Activated CD8-positive, alpha-beta memory T cell treated with anti-CD3 and anti-CD28 coated beads, Interleukin-2, amount 50 U/mL, for 48 hours (primary cell): Measurements from ENCODE around the gene ROR2.
"Not testable (repeated sequence)": the region's sequence is repeated elsewhere in the genome, so short reads cannot be mapped to it uniquely, and the experiment has no call there.

Source experiments
- DNase-seq: peaks from one replicate; pipeline ENCODE4 v3.0.0-alpha.2; 2020

The ROR2 gene

GRCh38 chr9:91814201-91814600 is 135.8 kb downstream of the ROR2 start:
- DNase-seq = peak; percentile 10

GRCh38 chr9:91813176-91813795 is 136.7 kb downstream of the ROR2 start:
- DNase-seq = peak; percentile 6

DNA sequence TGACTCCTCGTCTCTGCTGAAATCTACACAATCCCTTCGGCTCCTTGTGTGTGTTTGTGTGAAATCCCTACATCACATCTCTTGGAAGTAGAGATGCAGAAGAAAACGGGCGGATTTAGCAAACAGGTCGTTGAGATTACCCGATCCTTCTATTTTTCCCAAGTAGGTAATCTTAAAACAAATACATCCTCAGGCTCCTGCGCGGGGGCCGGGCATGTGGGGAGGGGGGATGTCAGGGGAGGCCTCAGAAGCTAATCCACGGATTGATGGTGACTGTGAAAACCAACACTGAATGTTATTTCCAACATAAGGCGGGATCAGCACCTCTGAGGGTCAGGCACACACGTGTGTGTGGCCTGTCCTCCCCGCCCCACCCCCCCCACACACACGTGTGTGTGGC is 137.8 kb downstream of the ROR2 start:
- DNase-seq = peak; percentile 17

GRCh38 chr9:91811024-91811909 is 138.8 kb downstream of the ROR2 start:
- DNase-seq = peak; percentile 23

DNA sequence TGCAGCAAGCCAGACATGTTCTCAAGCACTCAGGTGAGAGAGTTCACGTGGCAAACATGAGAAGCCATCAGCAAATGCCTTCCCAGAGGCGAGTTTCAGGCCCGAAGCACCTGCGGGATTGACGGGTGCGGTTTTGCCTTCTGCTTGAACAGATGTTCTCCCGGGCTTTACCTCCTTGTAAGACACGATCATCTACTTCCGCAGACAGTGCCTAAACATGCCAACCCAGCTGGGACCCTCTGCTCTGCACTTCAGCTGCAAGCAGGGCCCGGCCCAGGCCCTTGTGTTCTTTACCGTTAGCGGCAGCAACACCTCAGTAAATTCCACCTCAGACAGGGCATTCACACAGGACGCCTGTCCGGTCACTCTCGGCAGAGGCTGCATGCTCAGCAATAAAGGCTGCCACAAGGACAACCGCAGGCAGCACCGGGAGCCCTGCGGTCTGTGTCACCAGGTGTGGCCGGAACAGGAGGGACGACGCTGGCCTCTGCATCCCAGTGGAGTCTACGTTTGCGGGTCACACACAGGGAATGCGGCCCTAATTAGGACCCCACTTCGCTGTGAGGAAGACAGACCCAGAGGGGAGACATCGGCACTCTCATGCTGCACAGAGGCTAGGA is 139.6 kb downstream of the ROR2 start:
- DNase-seq = peak; percentile 33

DNA sequence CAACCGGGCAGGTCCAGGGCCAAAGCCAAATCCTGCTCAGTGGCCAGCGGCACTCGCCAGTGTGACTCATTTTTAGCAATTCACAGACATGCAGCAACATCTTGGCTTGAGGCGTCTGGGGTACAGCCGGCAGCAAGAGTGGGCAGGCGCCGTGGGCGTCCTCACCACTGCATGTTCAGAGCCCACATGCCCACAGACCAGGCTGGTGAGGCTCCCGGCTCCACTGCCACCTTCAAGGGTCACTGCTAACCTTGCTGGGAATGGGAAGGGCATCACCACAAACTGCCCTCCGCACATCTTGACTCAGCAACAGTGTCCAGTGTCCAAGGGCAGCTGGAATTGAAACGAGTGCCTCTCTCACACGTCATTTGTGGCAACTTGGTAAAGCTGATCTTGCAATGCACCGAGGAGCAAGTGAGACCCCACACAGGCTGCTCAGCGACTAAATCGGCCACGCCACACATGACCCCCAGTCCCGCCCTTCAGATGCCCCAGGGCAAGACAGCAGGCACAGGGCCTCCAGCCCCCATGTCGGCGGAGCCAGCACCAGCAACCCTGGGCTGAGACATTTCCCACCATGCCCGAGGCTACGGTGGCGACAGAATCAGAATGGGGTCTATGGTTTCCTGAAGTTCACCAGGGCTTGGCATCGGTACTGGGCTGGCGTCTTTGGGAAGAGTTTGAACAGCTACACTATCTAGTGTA is 140.3 kb downstream of the ROR2 start:
- peak; percentile 23 for DNase-seq

GRCh38 chr9:91807643-91808246 is 142.3 kb downstream of the ROR2 start:
- DNase-seq = peak; percentile 7

- DNase-seq = no peak
Measured at GRCh38 chr9:91805031-91805430, 145.0 kb downstream of the ROR2 start.

DNA sequence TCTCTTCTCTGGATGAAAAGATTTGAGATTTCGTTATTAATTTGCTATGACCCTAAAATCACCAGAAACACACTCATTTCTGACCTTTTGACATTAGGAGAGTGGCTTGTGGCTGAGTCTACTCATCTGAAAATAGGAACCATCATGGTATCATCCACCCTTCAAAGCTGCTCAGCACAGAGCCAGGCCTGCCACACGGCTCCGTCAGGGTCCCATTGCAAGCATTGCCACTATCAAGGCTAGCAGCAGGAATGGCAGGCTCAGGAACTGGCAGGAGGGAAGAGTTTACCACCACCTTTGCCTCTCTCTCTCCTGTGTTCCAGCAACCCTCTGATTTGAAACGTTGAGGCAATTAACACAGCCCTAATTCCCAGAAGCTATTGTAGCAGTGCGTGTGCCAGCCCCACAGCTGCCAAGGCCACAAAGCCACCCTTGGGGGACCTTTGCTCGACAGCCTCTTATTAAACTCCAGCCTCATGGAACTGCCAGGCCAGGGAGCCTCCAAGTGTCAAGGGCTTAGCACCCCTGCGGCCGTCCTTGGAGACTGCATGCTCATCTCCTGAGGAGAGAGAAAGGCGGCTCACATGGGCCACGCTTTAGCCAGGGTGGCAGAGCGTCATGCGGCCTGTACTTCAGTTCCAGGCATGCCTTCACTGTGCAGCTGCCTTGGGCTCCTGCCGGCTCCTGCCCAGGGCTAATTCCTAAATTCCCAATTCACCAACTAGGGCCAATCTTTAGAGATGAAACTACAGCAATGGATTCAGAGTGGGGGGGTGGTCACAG is 145.9 kb downstream of the ROR2 start:
- DNase-seq = peak; percentile 29

DNA sequence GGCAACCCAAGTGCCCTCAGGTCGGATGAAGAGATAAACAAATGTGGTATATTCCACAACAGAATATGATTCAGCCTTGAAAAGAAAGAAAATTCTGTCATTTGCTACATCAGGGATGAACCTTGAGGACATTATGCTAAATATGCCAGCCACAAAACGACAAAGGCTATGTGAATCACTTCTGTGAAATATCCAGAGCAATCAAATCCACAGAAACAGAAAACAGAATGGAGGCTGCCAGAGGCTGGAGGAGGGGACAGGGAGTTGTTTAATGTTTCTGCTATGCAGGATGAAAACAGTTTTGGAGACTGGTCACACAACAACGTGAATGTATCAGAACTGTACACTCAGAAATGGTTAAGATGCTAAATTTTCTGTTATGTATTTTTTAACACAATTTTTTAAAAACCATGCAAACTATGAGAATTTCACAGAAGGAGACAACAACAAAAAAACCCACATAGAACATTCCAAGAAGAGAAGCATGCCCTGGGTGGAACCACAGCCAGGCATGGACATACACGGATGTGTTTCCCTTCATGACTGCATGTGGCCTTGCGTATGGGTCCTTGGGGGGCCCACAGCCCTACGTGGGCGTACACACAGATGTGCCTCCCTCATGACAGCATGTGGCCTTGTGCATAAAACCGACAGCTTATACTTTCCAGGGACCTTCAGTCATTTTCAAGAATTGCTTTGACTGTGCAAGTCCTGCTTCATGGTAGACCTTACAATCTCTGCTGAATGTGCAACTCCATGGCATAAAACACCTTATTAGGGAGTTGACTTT is 146.7 kb downstream of the ROR2 start:
- DNase-seq = no peak

DNA sequence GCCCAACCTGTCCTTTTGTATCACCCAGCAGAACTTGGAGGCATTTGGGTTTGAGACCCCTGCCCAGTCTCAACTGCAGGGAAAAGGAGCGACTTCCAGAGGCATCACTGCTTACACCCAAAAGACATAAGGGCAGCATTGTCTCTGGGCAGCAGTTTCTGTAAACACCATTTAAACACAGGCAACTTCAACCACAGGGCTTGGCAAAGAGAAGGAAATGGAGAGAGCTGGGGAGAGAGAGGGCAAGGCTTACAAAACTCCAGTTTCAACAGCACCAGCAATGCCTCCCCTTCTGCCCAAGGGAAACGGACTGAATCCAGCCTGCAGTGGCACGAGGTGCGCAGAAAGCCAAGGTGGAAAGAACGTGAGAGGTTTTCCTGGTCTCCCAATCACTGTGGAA is 147.6 kb downstream of the ROR2 start:
- no peak for DNase-seq

DNA sequence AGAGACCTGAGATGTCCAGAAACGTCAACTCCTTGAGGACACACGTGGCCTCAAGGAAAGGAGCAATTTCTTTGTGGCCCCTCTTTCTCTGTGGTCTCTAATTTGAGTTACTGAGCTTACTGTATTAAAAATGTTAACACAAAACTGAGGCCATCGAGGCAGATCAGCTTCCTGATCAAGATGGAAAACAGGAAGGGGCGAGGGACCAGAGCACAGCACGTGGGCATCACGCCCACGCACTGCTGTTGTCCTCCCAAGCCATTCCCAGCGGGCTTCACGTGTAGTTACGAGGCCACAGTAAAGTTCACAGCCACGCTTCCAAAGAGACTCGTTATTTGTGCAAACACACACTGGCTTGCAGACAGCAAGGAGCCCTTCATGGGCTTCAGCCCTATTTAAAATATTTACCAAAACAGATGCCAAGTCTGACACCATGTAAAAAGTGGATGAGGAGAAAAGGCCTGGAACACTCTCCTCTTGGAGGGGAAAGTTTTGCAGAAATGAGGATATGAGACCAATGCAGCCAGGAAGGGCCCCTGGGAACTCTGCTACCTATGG is 149.5 kb downstream of the ROR2 start:
- peak; percentile 8 for DNase-seq

DNA sequence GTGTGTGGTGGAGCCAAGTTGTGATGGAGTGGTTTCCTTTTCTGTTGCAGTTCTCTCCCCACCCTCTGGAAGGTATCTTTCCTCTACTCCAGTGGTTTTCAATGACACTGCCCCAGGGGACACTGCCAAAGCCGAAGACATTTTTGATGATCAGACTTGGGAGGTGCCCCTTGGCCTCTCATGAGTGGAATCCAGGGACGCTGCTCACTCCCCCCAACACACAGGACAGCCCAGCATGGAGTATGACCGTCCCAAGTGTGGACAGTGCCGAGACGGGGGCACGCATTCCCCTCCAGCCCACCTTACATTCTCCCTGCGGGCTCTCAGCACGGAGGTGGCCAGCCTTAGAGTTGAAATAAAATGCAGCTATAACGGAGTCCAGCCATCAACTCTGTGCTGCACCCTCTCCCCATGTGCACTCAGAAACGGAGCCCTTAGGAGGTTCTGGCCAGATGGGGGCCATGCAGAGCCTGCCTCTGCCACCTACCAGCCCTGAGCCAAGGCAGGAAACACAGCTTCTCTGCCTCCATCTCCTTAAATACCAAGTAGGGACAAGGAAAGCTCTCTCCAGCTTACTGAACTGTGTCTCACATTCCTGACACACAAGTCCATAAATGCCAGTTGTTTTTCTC is 150.8 kb downstream of the ROR2 start:
- DNase-seq = no peak

DNA sequence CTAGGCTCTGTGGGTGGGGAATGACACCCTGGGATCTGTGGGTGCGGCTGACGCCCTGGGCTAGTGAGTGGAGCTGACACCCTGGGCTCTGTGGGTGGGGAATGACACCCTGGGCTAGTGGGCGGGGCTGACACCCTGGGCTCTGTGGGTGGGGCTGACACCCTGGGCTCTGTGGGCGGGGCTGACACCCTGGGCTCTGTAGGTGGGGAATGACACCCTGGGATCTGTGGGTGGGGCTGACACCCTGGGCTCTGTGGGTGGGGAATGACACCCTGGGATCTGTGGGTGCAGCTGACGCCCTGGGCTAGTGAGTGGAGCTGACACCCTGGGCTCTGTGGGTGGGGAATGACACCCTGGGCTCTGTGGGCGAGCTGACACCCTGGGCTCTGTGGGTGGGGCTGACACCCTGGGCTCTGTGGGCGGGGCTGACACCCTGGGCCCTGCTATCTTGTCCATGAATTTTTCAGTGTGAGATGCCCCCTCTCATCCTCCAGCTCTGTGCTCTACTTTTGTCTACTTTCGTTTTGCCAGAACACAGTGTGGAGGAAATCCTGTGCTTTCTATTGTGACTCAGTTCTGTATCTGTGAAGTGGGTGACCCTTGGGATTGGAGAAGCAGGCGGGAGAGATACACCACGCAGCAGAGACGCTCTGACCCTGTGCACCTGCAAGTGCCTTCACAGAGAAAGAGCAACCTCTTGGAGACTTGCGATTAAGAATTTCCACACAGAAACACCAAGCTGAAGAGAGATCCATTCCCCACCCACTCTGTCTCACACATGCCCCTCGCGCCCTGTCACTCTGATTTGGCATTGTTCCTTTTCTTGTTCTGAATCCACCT is 151.5 kb downstream of the ROR2 start:
- not testable (repeated sequence) for DNase-seq

DNA sequence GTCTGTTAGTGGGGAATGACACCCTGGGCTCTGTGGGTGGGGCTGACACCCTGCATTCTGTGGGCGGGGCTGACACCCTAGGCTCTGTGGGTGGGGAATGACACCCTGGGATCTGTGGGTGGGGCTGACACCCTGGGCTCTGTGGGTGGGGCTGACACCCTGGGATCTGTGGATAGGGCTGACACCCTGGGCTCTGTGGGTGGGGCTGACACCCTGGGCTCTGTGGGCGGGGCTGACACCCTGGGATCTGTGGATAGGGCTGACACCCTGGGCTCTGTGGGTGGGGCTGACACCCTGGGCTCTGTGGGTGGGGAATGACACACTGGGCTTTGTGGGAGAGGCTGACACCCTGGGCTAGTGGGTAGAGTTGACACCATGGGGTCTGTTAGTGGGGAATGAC is 152.5 kb downstream of the ROR2 start:
- not testable (repeated sequence) for DNase-seq

- DNase-seq = peak; percentile 45
Measured at GRCh38 chr9:91796516-91796915, 153.5 kb downstream of the ROR2 start.

DNA sequence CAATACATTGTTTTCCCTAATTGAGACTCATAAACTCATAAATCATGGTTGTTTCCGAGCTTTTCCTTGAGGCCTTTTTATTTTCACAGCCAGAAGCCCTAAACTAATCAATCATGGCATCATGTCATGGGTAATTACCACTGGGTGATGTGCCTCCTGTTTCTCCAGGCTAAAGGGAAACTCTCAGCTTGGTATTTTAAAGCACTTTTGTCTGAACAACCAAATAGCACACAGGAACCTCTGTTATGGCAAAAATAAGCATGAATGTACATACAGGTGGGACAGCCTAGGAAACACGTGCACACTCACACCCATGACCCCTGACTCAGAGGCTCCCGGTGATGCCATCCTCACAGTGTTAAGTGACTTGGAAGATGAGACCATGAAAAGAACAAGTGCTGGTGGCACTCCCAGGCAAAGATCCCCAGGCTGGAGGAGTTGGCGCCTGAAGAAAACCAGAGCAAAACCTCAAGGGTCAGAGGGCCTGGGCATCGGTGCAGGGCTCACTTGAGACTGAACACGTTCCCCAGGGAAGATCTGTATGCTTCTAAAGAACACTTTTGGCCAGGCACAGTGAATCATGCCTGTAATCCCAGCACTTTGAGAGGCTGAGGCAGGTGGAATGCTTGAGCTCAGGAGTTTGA is 154.3 kb downstream of the ROR2 start:
- DNase-seq = peak; percentile 40

DNA sequence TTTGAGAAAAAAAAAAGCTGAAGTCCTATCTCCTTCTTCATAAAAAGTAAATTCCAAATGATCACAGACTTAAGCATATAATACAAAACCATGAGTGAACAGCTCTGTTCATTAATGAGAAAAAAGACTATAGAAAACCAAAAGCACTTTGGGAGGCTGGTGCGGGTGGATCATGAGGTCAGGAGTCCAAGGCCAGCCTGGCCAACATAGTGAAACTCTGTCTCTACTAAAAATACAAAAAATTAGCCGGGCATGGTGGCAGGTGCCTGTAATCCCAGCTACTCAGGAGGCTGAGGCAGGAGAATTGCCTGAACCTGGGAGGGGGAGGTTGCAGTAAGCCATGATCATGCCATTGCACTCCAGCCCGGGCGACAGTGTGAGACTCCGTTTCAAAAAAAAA is 156.7 kb downstream of the ROR2 start:
- not testable (repeated sequence) for DNase-seq

DNA sequence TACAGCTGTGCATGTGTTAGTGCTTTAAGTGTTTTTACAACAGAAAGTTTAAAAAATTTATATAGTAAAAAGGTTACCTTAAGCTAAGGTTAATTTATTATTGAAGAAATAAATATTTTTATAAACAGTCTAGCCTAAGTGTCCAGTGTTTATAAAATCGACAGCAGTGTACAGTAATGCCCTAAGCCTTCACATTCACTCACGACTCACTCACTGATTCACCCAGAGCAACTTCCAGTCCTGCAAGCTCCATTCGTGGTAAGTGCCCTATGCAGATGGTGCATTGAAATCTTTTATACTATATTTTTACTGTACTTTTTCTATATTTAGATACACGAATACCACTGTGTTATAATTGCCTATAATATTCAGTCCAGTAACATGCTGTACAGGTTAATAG is 159.1 kb downstream of the ROR2 start:
- no peak for DNase-seq
